Naive thymus-derived CD4-positive, alpha-beta T cell (primary cell): Measurements from ENCODE around the gene RABAC1. TPM values are rescaled to one million over a fixed set of nuclear protein-coding genes. Genes with fewer than 3 reads are reported as not detected.

Experiments
- ATAC-seq: fragments of 150-1000 bp; cut with Tn5 transposase; 2 replicates; pipeline ENCODE4 v1.10.0; 2021; ENCODE audit warnings: mild to moderate bottlenecking, moderate library complexity
- CTCF ChIA-PET: fragments of 350-600 bp; sonication (Branson Sonifier 250); formaldehyde crosslinking; loops from one replicate; lab custom pipeline; 2021; ENCODE audit warnings: antibody characterized with exemption; lab: Charles Lee
- POLR2A ChIA-PET: fragments of 350-600 bp; sonication (Branson Sonifier 250); formaldehyde crosslinking; loops from one replicate; lab custom pipeline; 2021; ENCODE audit warnings: antibody characterized with exemption, inconsistent platforms; lab: Charles Lee
- DNase-seq, 9 donors: peaks; one replicate each; pipeline versions ENCODE4 v3.0.0 to v3.0.0-alpha.2; 2020 to 2022; ENCODE audit warnings: mixed read lengths in 1 of 9
- H3K27ac ChIP-seq: one replicate; pipeline ENCODE4 v1.7.0; 2013; ENCODE audit warnings: mild to moderate bottlenecking, low read depth, low read length, moderate library complexity
- H3K27me3 ChIP-seq, 2 donors: one replicate each; pipeline ENCODE4 v1.7.0; 2013; ENCODE audit warnings: low read length in 2 of 2, mild to moderate bottlenecking in 2 of 2, moderate library complexity in 2 of 2; ENCODE audit not compliant: control insufficient read depth in 2 of 2, insufficient read depth in 2 of 2
- H3K36me3 ChIP-seq, 3 experiments: 1 replicate in 2 of 3; 2 replicates in 1 of 3; pipeline ENCODE4 v1.7.0; 2013; ENCODE audit warnings: low read length in 3 of 3, mild to moderate bottlenecking in 3 of 3, moderate library complexity in 1 of 3; ENCODE audit not compliant: insufficient read depth in 3 of 3, control insufficient read depth in 2 of 3
- H3K4me1 ChIP-seq, 2 donors: one replicate each; pipeline ENCODE4 v1.7.0; 2013; ENCODE audit warnings: low read length in 2 of 2, mild to moderate bottlenecking in 2 of 2, moderate library complexity in 1 of 2; ENCODE audit not compliant: control insufficient read depth in 2 of 2, insufficient read depth in 2 of 2
- H3K4me3 ChIP-seq: 2 replicates; pipeline ENCODE4 v1.7.0; 2013; ENCODE audit warnings: mild to moderate bottlenecking, low read length
- H3K9me3 ChIP-seq, 3 experiments: 1 replicate in 2 of 3; 2 replicates in 1 of 3; pipeline ENCODE4 v1.7.0; 2013; ENCODE audit warnings: low read length in 3 of 3; ENCODE audit not compliant: control insufficient read depth in 2 of 3
- H3K27ac Mint-ChIP-seq, 9 donors: one replicate each; pipeline ENCODE4 v1.8.0; 2020 to 2022; ENCODE audit warnings: mixed read lengths in 9 of 9, mild to moderate bottlenecking in 8 of 9, moderate library complexity in 5 of 9, inconsistent platforms in 2 of 9
- H3K27me3 Mint-ChIP-seq, 5 donors: one replicate each; pipeline ENCODE4 v1.8.0; 2021 to 2022; ENCODE audit warnings: mixed read lengths in 5 of 5, mild to moderate bottlenecking in 1 of 5
- H3K36me3 Mint-ChIP-seq, 5 donors: one replicate each; pipeline ENCODE4 v1.8.0; 2020 to 2022; ENCODE audit warnings: mixed read lengths in 5 of 5, mild to moderate bottlenecking in 3 of 5, inconsistent platforms in 1 of 5
- H3K4me1 Mint-ChIP-seq, 7 donors: one replicate each; pipeline ENCODE4 v1.8.0; 2020 to 2022; ENCODE audit warnings: mixed read lengths in 7 of 7, mild to moderate bottlenecking in 3 of 7, inconsistent platforms in 1 of 7
- H3K4me3 Mint-ChIP-seq, 10 donors: one replicate each; pipeline ENCODE4 v1.8.0; 2020 to 2022; ENCODE audit warnings: mild to moderate bottlenecking in 10 of 10, mixed read lengths in 10 of 10, moderate library complexity in 6 of 10, inconsistent platforms in 2 of 10
- H3K9me3 Mint-ChIP-seq, 11 donors: one replicate each; pipeline ENCODE4 v1.8.0; 2020 to 2022; ENCODE audit warnings: mixed read lengths in 11 of 11, mild to moderate bottlenecking in 4 of 11, inconsistent platforms in 1 of 11, moderate library complexity in 1 of 11
- intact Hi-C, 2 donors: fragments of 100-400 bp; cut with micrococcal nuclease; formaldehyde crosslinking; loops; one replicate each; pipeline ENCODE4 v1.15.1; 2023
- polyA plus RNA-seq, 2 donors: library from polyadenylated mRNA; unstranded; fragments of 300-500 nt; fragmentation: Illumina TruSeq; gene quantifications; one replicate each; pipeline ENCODE4 v1.2.3, GENCODE V29; 2021
- total RNA-seq, 6 experiments: library from RNA in 5 of 6; stranded (reverse) in 5 of 6; gene quantifications; 1 replicate in 5 of 6; 2 replicates in 1 of 6; pipeline ENCODE4 v1.2.3 and lab custom pipeline; 2021 to 2026

The RABAC1 gene
- total and polyA plus RNA-seq, 7 experiments from 2014 or later: 70.4 to 187 (median 86.4) TPM

DNA sequence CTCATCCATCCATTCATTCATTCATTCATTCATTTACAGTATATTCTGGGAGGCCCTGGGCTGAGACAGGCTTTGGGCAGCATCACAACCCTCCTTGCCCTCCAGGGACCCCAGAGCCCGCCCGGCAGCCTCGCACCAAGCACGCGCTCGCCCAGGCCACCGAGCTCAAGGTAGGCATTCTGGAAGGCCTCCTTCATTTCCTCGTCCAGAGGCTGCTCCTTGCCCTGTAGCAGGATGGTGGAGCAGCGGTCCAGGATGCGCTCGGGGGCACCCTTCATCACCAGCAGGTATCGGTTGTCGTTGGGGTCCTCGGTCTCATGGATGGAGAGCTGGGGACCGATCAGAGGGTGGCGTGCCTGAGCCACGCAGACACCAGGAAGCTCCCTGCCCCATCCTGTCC lies 19.3 kb upstream of the RABAC1 start:
- H3K4me1 Mint-ChIP-seq: peaks cover 0 to 2% (median 0%) of the 10 kb centered on the region in 7 donors
- no peaks in the 10 kb centered on the region for H3K4me1 ChIP-seq
- H3K4me3 Mint-ChIP-seq: no peak overlapping the region
- H3K36me3 ChIP-seq: no peaks in the 10 kb centered on the region
- no peak overlapping the region for H3K27ac Mint-ChIP-seq
- peaks cover 0 to 15% (median 0%) of the 10 kb centered on the region in 5 donors for H3K36me3 Mint-ChIP-seq
- ATAC-seq (no peak), DNase-seq (no peak)
- intact Hi-C loops: no loop called here
- H3K9me3 Mint-ChIP-seq: no peaks in the 10 kb centered on the region
- H3K27me3 Mint-ChIP-seq: no peaks in the 10 kb centered on the region
- H3K27me3 ChIP-seq: no peaks in the 10 kb centered on the region
- CTCF ChIA-PET: interaction anchor here (1.1 kb wide), 1 partner anchor 105 kb away, joined by 3 read pairs; no protein-coding TSS in a partner anchor
- no peak overlapping the region for H3K27ac ChIP-seq
- H3K4me3 ChIP-seq: no peak overlapping the region
- POLR2A ChIA-PET: no interaction called here
- H3K9me3 ChIP-seq: no peaks in the 10 kb centered on the region

DNA sequence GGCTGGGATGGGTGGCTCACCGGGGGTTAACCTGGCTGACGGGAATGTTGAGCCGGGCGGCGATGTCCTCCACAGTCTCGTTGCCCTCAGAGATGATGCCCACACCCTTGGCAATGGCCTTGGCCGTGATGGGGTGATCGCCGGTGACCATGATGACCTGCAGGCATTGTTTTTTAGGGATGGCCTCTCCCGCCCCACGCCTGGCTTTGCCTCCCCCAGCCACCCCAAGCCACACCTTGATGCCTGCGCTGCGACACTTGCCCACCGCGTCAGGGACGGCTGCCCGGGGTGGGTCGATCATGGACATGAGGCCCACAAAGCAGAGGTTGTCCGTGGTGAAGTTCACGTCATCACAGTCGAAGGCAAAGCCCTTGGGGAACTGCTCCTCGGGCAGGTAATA lies 18.8 kb upstream of the RABAC1 start:
- POLR2A ChIA-PET: no interaction called here
- DNase-seq: no peak
- intact Hi-C loops: no loop called here
- Histone ChIP-seq H3K27ac (no peak overlapping the region), H3K4me1 (no peaks in the 10 kb centered on the region), H3K36me3 (no peaks in the 10 kb centered on the region), H3K27me3 (no peaks in the 10 kb centered on the region), H3K9me3 (no peaks in the 10 kb centered on the region), H3K4me3 (no peak overlapping the region)
- ATAC-seq: no peak
- no peak overlapping the region for H3K4me3 Mint-ChIP-seq
- H3K4me1 Mint-ChIP-seq: peaks cover 0 to 2% (median 0%) of the 10 kb centered on the region in 7 donors
- no peaks in the 10 kb centered on the region for H3K27me3 Mint-ChIP-seq
- H3K27ac Mint-ChIP-seq: no peak overlapping the region
- H3K9me3 Mint-ChIP-seq: no peaks in the 10 kb centered on the region
- H3K36me3 Mint-ChIP-seq: peaks cover 0 to 15% (median 0%) of the 10 kb centered on the region in 5 donors
- CTCF ChIA-PET: interaction anchor here (1.1 kb wide), 1 partner anchor 104 kb away, joined by 3 read pairs; no protein-coding TSS in a partner anchor

DNA sequence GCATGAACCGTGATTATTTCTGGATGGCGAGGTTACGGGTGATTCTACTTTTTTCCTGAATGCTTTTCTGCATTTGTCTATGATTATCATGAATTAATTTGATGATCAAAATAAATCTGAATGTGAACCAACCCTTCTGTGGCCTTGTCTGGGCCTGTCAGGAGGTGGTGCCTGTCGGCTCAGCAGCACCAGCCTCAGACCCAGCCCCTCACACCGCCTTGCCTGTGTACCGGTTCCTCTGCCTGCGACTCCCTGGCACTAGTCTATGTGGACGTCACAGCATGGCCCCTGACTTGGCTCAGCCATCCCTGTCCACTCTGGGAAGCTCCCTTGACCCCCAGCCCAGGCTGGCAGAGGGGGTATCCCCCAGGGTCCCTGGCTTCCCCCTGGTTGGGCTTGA lies 15.5 kb upstream of the RABAC1 start:
- H3K27me3 Mint-ChIP-seq: no peaks in the 10 kb centered on the region
- H3K27me3 ChIP-seq: no peaks in the 10 kb centered on the region
- no peak overlapping the region for H3K4me3 ChIP-seq
- H3K27ac Mint-ChIP-seq: no peak overlapping the region
- DNase-seq: no peak
- H3K9me3 Mint-ChIP-seq: no peaks in the 10 kb centered on the region
- no peaks in the 10 kb centered on the region for H3K4me1 ChIP-seq
- no peak for ATAC-seq
- peaks cover 0 to 2% (median 0%) of the 10 kb centered on the region in 7 donors for H3K4me1 Mint-ChIP-seq
- peaks cover 0 to 18% (median 0%) of the 10 kb centered on the region in 5 donors for H3K36me3 Mint-ChIP-seq
- no peaks in the 10 kb centered on the region for H3K36me3 ChIP-seq
- POLR2A ChIA-PET: no interaction called here
- no peaks in the 10 kb centered on the region for H3K9me3 ChIP-seq
- CTCF ChIA-PET: no interaction called here
- intact Hi-C loops: no loop called here
- H3K27ac ChIP-seq: no peak overlapping the region
- H3K4me3 Mint-ChIP-seq: no peak overlapping the region

DNA sequence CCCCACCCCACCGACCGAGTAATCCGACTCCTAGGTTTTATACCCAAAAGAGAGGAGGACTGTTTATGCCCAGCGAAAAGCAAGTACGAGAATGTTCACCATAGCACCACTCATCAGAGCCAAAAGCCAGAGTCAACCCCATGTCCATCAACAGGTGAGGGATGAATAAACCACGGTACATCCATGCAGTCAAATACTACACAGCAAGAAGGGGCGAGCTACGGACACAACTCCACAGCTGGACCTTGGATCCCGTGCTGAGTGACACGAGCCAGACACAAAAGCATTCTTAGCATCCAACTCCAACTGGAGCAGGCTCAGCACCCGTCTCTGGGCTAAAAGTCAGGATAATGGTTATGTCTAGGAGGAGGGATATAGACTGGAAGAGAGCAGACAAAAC lies 12.2 kb upstream of the RABAC1 start:
- peaks cover 0 to 2% (median 0%) of the 10 kb centered on the region in 5 donors for H3K27me3 Mint-ChIP-seq
- H3K4me3 Mint-ChIP-seq: no peak overlapping the region
- ChIA-PET CTCF (no interaction called here), POLR2A (interaction anchor here (0.6 kb wide), 1 partner anchor 97 kb away, joined by 3 read pairs; no protein-coding TSS in a partner anchor)
- DNase-seq (no peak), ATAC-seq (no peak)
- H3K27ac ChIP-seq: no peak overlapping the region
- H3K27me3 ChIP-seq: no peaks in the 10 kb centered on the region
- no peaks in the 10 kb centered on the region for H3K9me3 ChIP-seq
- H3K9me3 Mint-ChIP-seq: peaks cover 0 to 1% (median 0%) of the 10 kb centered on the region in 11 donors
- H3K36me3 Mint-ChIP-seq: peaks cover 0 to 13% (median 0%) of the 10 kb centered on the region in 5 donors
- no peaks in the 10 kb centered on the region for H3K36me3 ChIP-seq
- H3K27ac Mint-ChIP-seq: no peak overlapping the region
- no peaks in the 10 kb centered on the region for H3K4me1 ChIP-seq
- H3K4me3 ChIP-seq: no peak overlapping the region
- intact Hi-C loops: no loop called here
- peaks cover 0 to 5% (median 0%) of the 10 kb centered on the region in 7 donors for H3K4me1 Mint-ChIP-seq

DNA sequence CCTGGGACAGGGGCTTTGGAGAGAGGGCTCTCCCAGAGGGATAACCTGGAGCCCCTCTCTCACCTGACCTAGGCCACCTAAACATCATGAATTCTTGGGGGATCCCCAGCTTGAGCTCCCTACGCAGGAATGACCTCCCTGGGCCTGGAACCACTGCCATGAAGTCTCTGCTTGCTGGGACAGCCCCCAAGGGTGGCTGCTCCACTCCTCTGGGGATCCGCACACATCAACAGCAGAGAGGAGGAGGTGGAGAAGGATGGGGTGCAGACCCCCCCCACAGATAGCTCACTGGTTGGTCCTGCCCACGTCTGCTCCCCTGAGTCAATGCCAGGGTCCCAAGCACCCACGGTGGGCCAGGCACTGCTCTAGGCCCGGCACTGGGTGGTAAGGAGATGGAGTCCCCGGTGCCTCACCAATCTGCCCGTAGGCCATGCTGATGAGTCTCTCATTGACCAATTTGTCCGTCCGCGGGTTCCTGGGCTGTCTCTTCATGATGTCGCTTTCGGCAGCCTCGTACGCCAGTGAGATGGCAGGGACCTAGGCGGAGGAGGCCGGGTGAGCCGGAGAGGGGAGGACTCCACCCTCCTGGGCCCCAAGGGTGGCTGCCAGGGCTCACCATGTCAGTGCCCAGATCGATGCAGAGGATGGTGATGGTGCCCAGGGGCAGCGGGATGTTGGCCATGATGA lies 10.8 kb upstream of the RABAC1 start:
- no peak for ATAC-seq
- Histone ChIP-seq H3K27me3 (no peaks in the 10 kb centered on the region), H3K36me3 (no peaks in the 10 kb centered on the region), H3K9me3 (no peaks in the 10 kb centered on the region), H3K27ac (no peak overlapping the region), H3K4me3 (no peak overlapping the region), H3K4me1 (no peaks in the 10 kb centered on the region)
- Mint-ChIP-seq H3K27ac (no peak overlapping the region), H3K27me3 (peaks cover 0 to 2% (median 0%) of the 10 kb centered on the region in 5 donors), H3K4me1 (peaks cover 0 to 5% (median 0%) of the 10 kb centered on the region in 7 donors), H3K4me3 (no peak overlapping the region), H3K9me3 (peaks cover 0 to 1% (median 0%) of the 10 kb centered on the region in 11 donors), H3K36me3 (peaks cover 0 to 11% (median 0%) of the 10 kb centered on the region in 5 donors)
- ChIA-PET POLR2A (no interaction called here), CTCF (interaction anchor here (0.6 kb wide), 1 partner anchor 194 kb away, joined by 3 read pairs; no protein-coding TSS in a partner anchor)
- intact Hi-C loops: no loop called here
- no peak for DNase-seq

DNA sequence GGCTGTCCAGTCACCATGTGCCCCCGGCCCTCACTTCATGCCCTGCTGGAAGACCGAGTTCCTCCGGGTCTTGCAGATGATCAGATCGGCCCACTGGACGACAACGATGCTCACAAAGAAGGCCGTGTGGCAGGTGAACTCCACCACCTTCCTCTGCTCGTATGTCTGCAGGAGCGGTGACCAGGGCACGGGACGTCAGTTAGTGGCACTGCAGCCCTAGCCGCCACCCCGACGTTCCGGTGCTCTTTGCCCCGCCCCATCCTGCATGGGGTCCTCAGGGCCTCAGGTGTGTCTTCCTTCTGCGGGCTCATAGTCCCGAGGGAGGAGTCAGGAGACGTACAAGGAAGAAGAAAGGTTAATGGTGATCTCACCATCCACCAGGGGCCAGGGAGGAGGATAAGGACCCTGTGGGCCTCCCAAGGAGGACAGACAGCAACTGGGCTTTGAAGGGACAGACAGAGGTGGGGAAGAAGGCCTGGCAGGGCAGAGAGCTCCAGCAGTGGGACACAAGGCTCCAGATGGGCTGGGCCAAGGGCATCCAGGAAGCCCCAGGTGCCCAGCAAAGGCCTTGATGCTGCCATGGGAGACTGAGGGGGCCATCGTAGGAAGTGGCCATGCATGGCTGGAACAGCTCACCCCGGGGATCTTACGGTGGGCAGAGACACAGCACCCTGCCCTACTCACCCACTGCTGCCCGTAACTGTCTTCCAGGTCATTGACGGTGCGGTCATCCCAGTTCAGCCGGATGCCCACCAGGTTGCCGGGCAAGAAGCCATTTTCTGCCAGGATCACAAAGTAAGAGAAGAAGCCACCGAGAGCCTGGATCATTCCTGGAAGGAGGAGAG lies 9.9 kb upstream of the RABAC1 start:
- Mint-ChIP-seq H3K4me3 (no peak overlapping the region), H3K27me3 (peaks cover 0 to 2% (median 0%) of the 10 kb centered on the region in 5 donors), H3K4me1 (peaks cover 0 to 5% (median 0%) of the 10 kb centered on the region in 7 donors), H3K9me3 (peaks cover 0 to 1% (median 0%) of the 10 kb centered on the region in 11 donors), H3K27ac (no peak overlapping the region), H3K36me3 (peaks cover 0 to 11% (median 0%) of the 10 kb centered on the region in 5 donors)
- POLR2A ChIA-PET: no interaction called here
- no peak for DNase-seq
- Histone ChIP-seq H3K9me3 (no peaks in the 10 kb centered on the region), H3K27me3 (no peaks in the 10 kb centered on the region), H3K4me1 (no peaks in the 10 kb centered on the region), H3K4me3 (no peak overlapping the region), H3K27ac (no peak overlapping the region), H3K36me3 (no peaks in the 10 kb centered on the region)
- CTCF ChIA-PET: interaction anchor here (0.6 kb wide), 1 partner anchor 195 kb away, joined by 3 read pairs; no protein-coding TSS in a partner anchor
- ATAC-seq: no peak
- intact Hi-C loops: no loop called here
